Liver (tissue), 9 donors: ENCODE results near the gene LAMA2. TPM values are rescaled to one million over a fixed set of nuclear protein-coding genes. Genes with fewer than 3 reads are reported as not detected.

Source experiments
- DNase-seq: peaks from one replicate; pipeline ENCODE4 v3.0.0-alpha.2; 2017; ENCODE audit warnings: low spot score
- H3K27ac ChIP-seq, 2 donors: one replicate each; pipeline ENCODE4 v1.7.0; 2013; ENCODE audit warnings: inconsistent platforms in 2 of 2, low read length in 2 of 2, control low read depth in 1 of 2, low read depth in 1 of 2, mild to moderate bottlenecking in 1 of 2
- H3K27me3 ChIP-seq, 4 donors: one replicate each; pipeline versions ENCODE4 v1.6.1 to v1.7.0; 2013; ENCODE audit warnings: low read length in 3 of 4, inconsistent platforms in 1 of 4, mild to moderate bottlenecking in 1 of 4, moderate library complexity in 1 of 4; ENCODE audit not compliant: control insufficient read depth in 4 of 4, insufficient read depth in 4 of 4
- H3K36me3 ChIP-seq, 4 donors: one replicate each; pipeline versions ENCODE4 v1.6.1 to v1.7.0; 2013; ENCODE audit warnings: low read length in 3 of 4, mild to moderate bottlenecking in 3 of 4, low read depth in 1 of 4, moderate library complexity in 1 of 4; ENCODE audit not compliant: control insufficient read depth in 4 of 4, insufficient read depth in 3 of 4
- H3K4me1 ChIP-seq, 4 donors: one replicate each; pipeline versions ENCODE4 v1.6.1 to v1.7.0; 2013; ENCODE audit warnings: low read length in 3 of 4, mild to moderate bottlenecking in 3 of 4, moderate library complexity in 1 of 4; ENCODE audit not compliant: control insufficient read depth in 4 of 4, insufficient read depth in 4 of 4
- H3K4me3 ChIP-seq, 3 donors: one replicate each; pipeline versions ENCODE4 v1.6.1 to v1.7.0; 2013; ENCODE audit warnings: low read length in 3 of 3, control low read depth in 1 of 3, low read depth in 1 of 3, mild to moderate bottlenecking in 1 of 3
- H3K9ac ChIP-seq, 2 donors: one replicate each; pipeline ENCODE4 v1.7.0; 2013; ENCODE audit warnings: low read length in 2 of 2, mild to moderate bottlenecking in 2 of 2, moderate library complexity in 2 of 2, control low read depth in 1 of 2, low read depth in 1 of 2
- H3K9me3 ChIP-seq, 4 donors: one replicate each; pipeline versions ENCODE4 v1.6.1 to v1.7.0; 2013; ENCODE audit warnings: low read length in 3 of 4; ENCODE audit not compliant: control insufficient read depth in 4 of 4
- EGR1 ChIP-seq, 2 donors: IDR thresholded peaks; 2 replicates each; pipeline ENCODE4 v1.6.1; 2016 to 2018; ENCODE audit warnings: antibody characterized with exemption in 2 of 2, low read depth in 2 of 2
- FOXA1 ChIP-seq: IDR thresholded peaks from 2 replicates; pipeline ENCODE4 v1.6.1; 2016; ENCODE audit warnings: antibody characterized with exemption
- FOXA2 ChIP-seq: IDR thresholded peaks from 2 replicates; pipeline ENCODE4 v1.6.1; 2016; ENCODE audit warnings: antibody characterized with exemption
- GABPA ChIP-seq, 2 donors: IDR thresholded peaks in 1 of 2; conservative IDR thresholded peaks in 1 of 2; 2 replicates each; pipeline ENCODE4 v1.6.1; 2016; ENCODE audit warnings: antibody characterized with exemption in 2 of 2, mild to moderate bottlenecking in 1 of 2, moderate library complexity in 1 of 2
- HNF4A ChIP-seq, 2 donors: conservative IDR thresholded peaks; 2 replicates each; pipeline ENCODE4 v1.6.1; 2016; ENCODE audit warnings: antibody characterized with exemption in 2 of 2, mild to moderate bottlenecking in 2 of 2
- HNF4G ChIP-seq: IDR thresholded peaks from 2 replicates; pipeline ENCODE4 v1.6.1; 2016; ENCODE audit warnings: antibody characterized with exemption
- NR2F2 ChIP-seq: IDR thresholded peaks from 2 replicates; pipeline ENCODE4 v1.6.1; 2016; ENCODE audit warnings: antibody characterized with exemption
- RAD21 ChIP-seq, 2 donors: IDR thresholded peaks; 2 replicates each; pipeline ENCODE4 v1.6.1; 2016; ENCODE audit warnings: antibody characterized with exemption in 2 of 2, mild to moderate bottlenecking in 2 of 2
- RXRA ChIP-seq, 2 donors: IDR thresholded peaks; 2 replicates each; pipeline ENCODE4 v1.6.1; 2017 to 2018; ENCODE audit warnings: antibody characterized with exemption in 2 of 2, mild to moderate bottlenecking in 1 of 2
- SP1 ChIP-seq: IDR thresholded peaks from 2 replicates; pipeline ENCODE4 v1.6.1; 2018; ENCODE audit warnings: antibody characterized with exemption, mild to moderate bottlenecking
- TAF1 ChIP-seq: conservative IDR thresholded peaks from 2 replicates; pipeline ENCODE4 v1.6.1; 2016; ENCODE audit warnings: antibody characterized with exemption, mild to moderate bottlenecking
- YY1 ChIP-seq: IDR thresholded peaks from 2 replicates; pipeline ENCODE4 v1.6.1; 2016; ENCODE audit warnings: antibody characterized with exemption, mild to moderate bottlenecking
- WGBS: extraction: QIAGEN DNeasy Blood & Tissue Kit; methylation state at CpG from one replicate; pipeline ENCODE4 v1.1.7; 2013; 5-methylcytosine and 5-hydroxymethylcytosine counted together
- polyA plus RNA-seq, 2 donors: library from polyadenylated mRNA; stranded (reverse) in 1 of 2; unstranded in 1 of 2; fragments of 200-250 nt in 1 of 2; fragments of >200 nt in 1 of 2; fragmentation: Nextera tagmentation in 1 of 2; extraction: Ambion mirVana in 1 of 2; gene quantifications; one replicate each; pipeline versions ENCODE4 v1.2.1 to v1.2.3, GENCODE V29; 2013 to 2015
- total RNA-seq, 2 donors: library from RNA; depleted of rRNA; stranded (reverse); fragments of >200 nt; gene quantifications; one replicate each; pipeline ENCODE4 v1.2.3, GENCODE V29; 2014
- TF ChIP-seq, protein P1 (sequence below): IDR thresholded peaks from 2 replicates; pipeline ENCODE4 v1.6.1; 2016; ENCODE audit warnings: antibody characterized with exemption
- TF ChIP-seq, protein P2 (sequence below): fragments of 150-350 bp; IDR thresholded peaks from 2 replicates; pipeline ENCODE4 v1.5.1; 2017; ENCODE audit warnings: improper control_type of control experiment, low read depth, low read length; ENCODE audit not compliant: missing input control
- TF ChIP-seq, protein P3 (sequence below): IDR thresholded peaks from 2 replicates; pipeline ENCODE4 v1.6.1; 2016; ENCODE audit warnings: antibody characterized with exemption
- TF ChIP-seq, protein P4 (sequence below): IDR thresholded peaks from 2 replicates; pipeline ENCODE4 v1.6.1; 2016; ENCODE audit warnings: antibody characterized with exemption, mild to moderate bottlenecking
- TF ChIP-seq, protein P5 (sequence below): IDR thresholded peaks from 2 replicates; pipeline ENCODE4 v1.6.1; 2016; ENCODE audit warnings: antibody characterized with exemption
- donor health status: healthy.
- donor health status: healthy.
- donor health status: healthy.
- donor health status: healthy.
- donor health status: healthy.

The LAMA2 gene
- total and polyA plus RNA-seq, 4 donors = 1.3 to 17.0 (median 3.0) TPM

DNA sequence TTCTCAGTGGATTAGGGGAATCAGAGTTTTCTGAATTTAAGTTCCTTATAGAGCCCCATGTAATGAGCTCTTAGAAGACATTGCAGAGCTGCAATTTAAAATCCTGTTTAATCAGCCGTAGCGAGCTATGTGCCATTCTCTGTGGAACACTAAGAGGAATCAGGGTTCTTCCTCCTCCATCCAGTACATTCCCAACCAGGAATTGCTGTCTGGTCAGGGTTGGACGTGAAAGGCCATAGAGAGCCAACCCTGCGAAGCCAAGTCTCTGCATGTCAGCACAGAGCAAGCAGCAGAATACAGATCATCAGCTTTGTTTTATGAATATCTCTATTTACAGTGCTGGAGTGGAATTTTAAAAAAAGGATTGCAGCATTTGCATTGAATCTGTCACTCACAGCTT is 366.0 kb downstream of the LAMA2 start:
- Histone ChIP-seq H3K9ac (no peak overlapping the region), H3K27me3 (peaks cover 0 to 9% (median 0%) of the 10 kb centered on the region in 4 donors), H3K36me3 (no peaks in the 10 kb centered on the region), H3K4me3 (no peak overlapping the region), H3K9me3 (no peaks in the 10 kb centered on the region), H3K4me1 (no peaks in the 10 kb centered on the region), H3K27ac (no peak overlapping the region)
- DNase-seq = no peak
- TF ChIP-seq RAD21 (IDR thresholded peaks at IDR 0.05) (no peak), SP1 (no peak), TAF1 (no peak), NR2F2 (no peak), EGR1 (IDR thresholded peaks at IDR 0.05; ENCODE audit: low read depth in 2 of 2) (no peak), FOXA1 (no peak), HNF4G (no peak), HNF4A (conservative IDR thresholded peaks at IDR 0.05) (no peak), RXRA (IDR thresholded peaks at IDR 0.05) (no peak), YY1 (no peak), FOXA2 (no peak), GABPA (IDR thresholded peaks at IDR 0.05 in 1 of 2, conservative IDR thresholded peaks at IDR 0.05 in 1 of 2) (no peak)
- TF ChIP-seq, protein P1, sequence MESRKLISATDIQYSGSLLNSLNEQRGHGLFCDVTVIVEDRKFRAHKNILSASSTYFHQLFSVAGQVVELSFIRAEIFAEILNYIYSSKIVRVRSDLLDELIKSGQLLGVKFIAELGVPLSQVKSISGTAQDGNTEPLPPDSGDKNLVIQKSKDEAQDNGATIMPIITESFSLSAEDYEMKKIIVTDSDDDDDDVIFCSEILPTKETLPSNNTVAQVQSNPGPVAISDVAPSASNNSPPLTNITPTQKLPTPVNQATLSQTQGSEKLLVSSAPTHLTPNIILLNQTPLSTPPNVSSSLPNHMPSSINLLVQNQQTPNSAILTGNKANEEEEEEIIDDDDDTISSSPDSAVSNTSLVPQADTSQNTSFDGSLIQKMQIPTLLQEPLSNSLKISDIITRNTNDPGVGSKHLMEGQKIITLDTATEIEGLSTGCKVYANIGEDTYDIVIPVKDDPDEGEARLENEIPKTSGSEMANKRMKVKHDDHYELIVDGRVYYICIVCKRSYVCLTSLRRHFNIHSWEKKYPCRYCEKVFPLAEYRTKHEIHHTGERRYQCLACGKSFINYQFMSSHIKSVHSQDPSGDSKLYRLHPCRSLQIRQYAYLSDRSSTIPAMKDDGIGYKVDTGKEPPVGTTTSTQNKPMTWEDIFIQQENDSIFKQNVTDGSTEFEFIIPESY = no peak
- TF ChIP-seq, protein P2, sequence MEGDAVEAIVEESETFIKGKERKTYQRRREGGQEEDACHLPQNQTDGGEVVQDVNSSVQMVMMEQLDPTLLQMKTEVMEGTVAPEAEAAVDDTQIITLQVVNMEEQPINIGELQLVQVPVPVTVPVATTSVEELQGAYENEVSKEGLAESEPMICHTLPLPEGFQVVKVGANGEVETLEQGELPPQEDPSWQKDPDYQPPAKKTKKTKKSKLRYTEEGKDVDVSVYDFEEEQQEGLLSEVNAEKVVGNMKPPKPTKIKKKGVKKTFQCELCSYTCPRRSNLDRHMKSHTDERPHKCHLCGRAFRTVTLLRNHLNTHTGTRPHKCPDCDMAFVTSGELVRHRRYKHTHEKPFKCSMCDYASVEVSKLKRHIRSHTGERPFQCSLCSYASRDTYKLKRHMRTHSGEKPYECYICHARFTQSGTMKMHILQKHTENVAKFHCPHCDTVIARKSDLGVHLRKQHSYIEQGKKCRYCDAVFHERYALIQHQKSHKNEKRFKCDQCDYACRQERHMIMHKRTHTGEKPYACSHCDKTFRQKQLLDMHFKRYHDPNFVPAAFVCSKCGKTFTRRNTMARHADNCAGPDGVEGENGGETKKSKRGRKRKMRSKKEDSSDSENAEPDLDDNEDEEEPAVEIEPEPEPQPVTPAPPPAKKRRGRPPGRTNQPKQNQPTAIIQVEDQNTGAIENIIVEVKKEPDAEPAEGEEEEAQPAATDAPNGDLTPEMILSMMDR = no peak
- TF ChIP-seq, protein P3, sequence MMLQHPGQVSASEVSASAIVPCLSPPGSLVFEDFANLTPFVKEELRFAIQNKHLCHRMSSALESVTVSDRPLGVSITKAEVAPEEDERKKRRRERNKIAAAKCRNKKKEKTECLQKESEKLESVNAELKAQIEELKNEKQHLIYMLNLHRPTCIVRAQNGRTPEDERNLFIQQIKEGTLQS = no peak
- TF ChIP-seq, protein P4, sequence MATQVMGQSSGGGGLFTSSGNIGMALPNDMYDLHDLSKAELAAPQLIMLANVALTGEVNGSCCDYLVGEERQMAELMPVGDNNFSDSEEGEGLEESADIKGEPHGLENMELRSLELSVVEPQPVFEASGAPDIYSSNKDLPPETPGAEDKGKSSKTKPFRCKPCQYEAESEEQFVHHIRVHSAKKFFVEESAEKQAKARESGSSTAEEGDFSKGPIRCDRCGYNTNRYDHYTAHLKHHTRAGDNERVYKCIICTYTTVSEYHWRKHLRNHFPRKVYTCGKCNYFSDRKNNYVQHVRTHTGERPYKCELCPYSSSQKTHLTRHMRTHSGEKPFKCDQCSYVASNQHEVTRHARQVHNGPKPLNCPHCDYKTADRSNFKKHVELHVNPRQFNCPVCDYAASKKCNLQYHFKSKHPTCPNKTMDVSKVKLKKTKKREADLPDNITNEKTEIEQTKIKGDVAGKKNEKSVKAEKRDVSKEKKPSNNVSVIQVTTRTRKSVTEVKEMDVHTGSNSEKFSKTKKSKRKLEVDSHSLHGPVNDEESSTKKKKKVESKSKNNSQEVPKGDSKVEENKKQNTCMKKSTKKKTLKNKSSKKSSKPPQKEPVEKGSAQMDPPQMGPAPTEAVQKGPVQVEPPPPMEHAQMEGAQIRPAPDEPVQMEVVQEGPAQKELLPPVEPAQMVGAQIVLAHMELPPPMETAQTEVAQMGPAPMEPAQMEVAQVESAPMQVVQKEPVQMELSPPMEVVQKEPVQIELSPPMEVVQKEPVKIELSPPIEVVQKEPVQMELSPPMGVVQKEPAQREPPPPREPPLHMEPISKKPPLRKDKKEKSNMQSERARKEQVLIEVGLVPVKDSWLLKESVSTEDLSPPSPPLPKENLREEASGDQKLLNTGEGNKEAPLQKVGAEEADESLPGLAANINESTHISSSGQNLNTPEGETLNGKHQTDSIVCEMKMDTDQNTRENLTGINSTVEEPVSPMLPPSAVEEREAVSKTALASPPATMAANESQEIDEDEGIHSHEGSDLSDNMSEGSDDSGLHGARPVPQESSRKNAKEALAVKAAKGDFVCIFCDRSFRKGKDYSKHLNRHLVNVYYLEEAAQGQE = no peak
- TF ChIP-seq, protein P5, sequence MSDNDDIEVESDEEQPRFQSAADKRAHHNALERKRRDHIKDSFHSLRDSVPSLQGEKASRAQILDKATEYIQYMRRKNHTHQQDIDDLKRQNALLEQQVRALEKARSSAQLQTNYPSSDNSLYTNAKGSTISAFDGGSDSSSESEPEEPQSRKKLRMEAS = no peak
- WGBS = 55% methylated on average over 4 of the region's 4 CpGs
